Cardiac fibroblast (primary cell): Measurements from ENCODE around the gene ACOT4.
"Not testable (repeated sequence)": the region's sequence is repeated elsewhere in the genome, so short reads cannot be mapped to it uniquely, and the experiment has no call there.

Source experiments
- DNase-seq, 2 donors: peaks; one replicate each; pipeline versions ENCODE4 v3.0.0 to v3.0.0-alpha.2; 2010; ENCODE audit warnings: low read depth in 2 of 2
- H3K4me3 ChIP-seq, 2 donors: replicated peaks in 1 of 2; 1 replicate in 1 of 2; 2 replicates in 1 of 2; pipeline ENCODE4 v1.5.1; 2011; ENCODE audit warnings: low read depth in 2 of 2, low read length in 2 of 2, mild to moderate bottlenecking in 2 of 2, moderate library complexity in 1 of 2
- CTCF ChIP-seq: IDR thresholded peaks from one replicate; pipeline ENCODE4 v1.5.1; 2011; ENCODE audit warnings: low read depth, mild to moderate bottlenecking, low read length, inconsistent platforms

Gene ACOT4

GRCh38 chr14:73591690-73592449, at the start of gene ACOT4:
TSS of gene ACOT4 (plus strand) at chr14:73591873. CDS start at chr14:73591960, 87 bp downstream.
- peak in 1 of 2 donors; percentile 31 for DNase-seq
- TF ChIP-seq CTCF = no peak

GRCh38 chr14:73542961-73543360, 48.7 kb upstream of the ACOT4 start:
- DNase-seq, H3K4me3 ChIP-seq: not testable (repeated sequence)

More at GRCh38 chr14:73591690-73592449, at the start of gene ACOT4:
- H3K4me3 ChIP-seq = peak within 1 kb of the TSS; percentile 51 to 52

- not testable (repeated sequence) for H3K4me3 ChIP-seq, DNase-seq
Measured at GRCh38 chr14:73545353-73545752, 46.3 kb upstream of the ACOT4 start.

- not testable (repeated sequence) for DNase-seq, H3K4me3 ChIP-seq
Measured at GRCh38 chr14:73549097-73549496, 42.6 kb upstream of the ACOT4 start.

- DNase-seq, H3K4me3 ChIP-seq: not testable (repeated sequence)
Measured at GRCh38 chr14:73549889-73550524, 41.7 kb upstream of the ACOT4 start.

GRCh38 chr14:73553845-73554244, 37.8 kb upstream of the ACOT4 start:
- DNase-seq = no peak
- H3K4me3 ChIP-seq = no peak overlapping the region
- no peak for TF ChIP-seq CTCF

GRCh38 chr14:73557201-73557600, 34.5 kb upstream of the ACOT4 start:
- DNase-seq, H3K4me3 ChIP-seq: not testable (repeated sequence)

- DNase-seq, H3K4me3 ChIP-seq: not testable (repeated sequence)
Measured at GRCh38 chr14:73558238-73558637, 33.4 kb upstream of the ACOT4 start.

- H3K4me3 ChIP-seq = not testable (repeated sequence)
Measured at GRCh38 chr14:73562256-73562655, 29.4 kb upstream of the ACOT4 start.

GRCh38 chr14:73562696-73563095, 29.0 kb upstream of the ACOT4 start:
- DNase-seq = not testable (repeated sequence)

More at GRCh38 chr14:73562256-73562655, 29.4 kb upstream of the ACOT4 start:
- not testable (repeated sequence) for DNase-seq

GRCh38 chr14:73566431-73566830, 25.2 kb upstream of the ACOT4 start:
- not testable (repeated sequence) for DNase-seq, H3K4me3 ChIP-seq

More at GRCh38 chr14:73562696-73563095, 29.0 kb upstream of the ACOT4 start:
- not testable (repeated sequence) for H3K4me3 ChIP-seq

GRCh38 chr14:73566935-73567334, 24.7 kb upstream of the ACOT4 start:
- not testable (repeated sequence) for DNase-seq, H3K4me3 ChIP-seq
